Body of pancreas (tissue), 4 donors: ENCODE measurements around the gene MAFF. TPM values are rescaled to one million over a fixed set of nuclear protein-coding genes. Genes with fewer than 3 reads are reported as not detected.

Experiments used
- ATAC-seq: fragments of 150-250 bp; one replicate; pipeline ENCODE4 v1.9.1; 2016
- DNase-seq, 4 donors: peaks; one replicate each; pipeline ENCODE4 v3.0.0-alpha.2; 2019
- H3K27ac ChIP-seq, 4 donors: fragments of 200-600 bp; sonication (generic); 1 replicate in 3 of 4; 2 replicates in 1 of 4; pipeline versions ENCODE4 v1.5.1 to v1.6.1; 2016 to 2019; ENCODE audit warnings: mild to moderate bottlenecking in 1 of 4, mixed read lengths in 1 of 4, moderate library complexity in 1 of 4
- H3K27me3 ChIP-seq, 2 donors: fragments of 200-600 bp; sonication (generic); one replicate each; pipeline ENCODE4 v1.6.0; 2016; ENCODE audit warnings: mild to moderate bottlenecking in 1 of 2
- H3K36me3 ChIP-seq, 2 donors: fragments of 200-600 bp; sonication (generic); replicated peaks in 1 of 2; 2 replicates each; pipeline ENCODE4 v1.5.1; 2016; ENCODE audit warnings: low read depth in 2 of 2; ENCODE audit not compliant: insufficient read depth in 1 of 2
- H3K4me1 ChIP-seq: fragments of 200-600 bp; sonication (generic); one replicate; pipeline ENCODE4 v1.6.0; 2016
- H3K4me3 ChIP-seq, 2 donors: fragments of 200-600 bp; sonication (generic); 1 replicate in 1 of 2; 2 replicates in 1 of 2; pipeline ENCODE4 v1.5.1; 2016 to 2019
- H3K9me3 ChIP-seq, 3 donors: fragments of 200-600 bp; sonication (generic); 1 replicate in 2 of 3; 2 replicates in 1 of 3; pipeline ENCODE4 v1.5.1; 2016
- POLR2A ChIP-seq, 3 donors: fragments of 450-650 bp; IDR thresholded peaks; one replicate each; pipeline ENCODE4 v1.6.1; 2016; ENCODE audit warnings: antibody characterized with exemption in 3 of 3, mild to moderate bottlenecking in 2 of 3
- WGBS, 2 donors: methylation state at CpG; one replicate each; pipeline ENCODE4 v1.1.5; 2017; 5-methylcytosine and 5-hydroxymethylcytosine counted together
- intact Hi-C: fragments of 100-400 bp; cut with DNase I; formaldehyde crosslinking; loops from one replicate; pipeline ENCODE4 v1.15.1; 2023
- total RNA-seq, 2 donors: library from RNA; depleted of rRNA; stranded (reverse); fragments of >200 nt; gene quantifications; one replicate each; pipeline ENCODE4 v1.1.0, GENCODE V29; 2016
- TF ChIP-seq, protein P1 (sequence below), 7 experiments: fragments of 450-650 bp in 4 of 7; fragments of 200-600 bp in 3 of 7; sonication (generic) in 3 of 7; IDR thresholded peaks; one replicate each; pipeline ENCODE4 v1.5.1; 2016 to 2019; ENCODE audit warnings: antibody characterized with exemption in 7 of 7

The MAFF gene
- total RNA-seq, 2 donors from 2014 or later: 16.9 to 35.6 TPM

DNA sequence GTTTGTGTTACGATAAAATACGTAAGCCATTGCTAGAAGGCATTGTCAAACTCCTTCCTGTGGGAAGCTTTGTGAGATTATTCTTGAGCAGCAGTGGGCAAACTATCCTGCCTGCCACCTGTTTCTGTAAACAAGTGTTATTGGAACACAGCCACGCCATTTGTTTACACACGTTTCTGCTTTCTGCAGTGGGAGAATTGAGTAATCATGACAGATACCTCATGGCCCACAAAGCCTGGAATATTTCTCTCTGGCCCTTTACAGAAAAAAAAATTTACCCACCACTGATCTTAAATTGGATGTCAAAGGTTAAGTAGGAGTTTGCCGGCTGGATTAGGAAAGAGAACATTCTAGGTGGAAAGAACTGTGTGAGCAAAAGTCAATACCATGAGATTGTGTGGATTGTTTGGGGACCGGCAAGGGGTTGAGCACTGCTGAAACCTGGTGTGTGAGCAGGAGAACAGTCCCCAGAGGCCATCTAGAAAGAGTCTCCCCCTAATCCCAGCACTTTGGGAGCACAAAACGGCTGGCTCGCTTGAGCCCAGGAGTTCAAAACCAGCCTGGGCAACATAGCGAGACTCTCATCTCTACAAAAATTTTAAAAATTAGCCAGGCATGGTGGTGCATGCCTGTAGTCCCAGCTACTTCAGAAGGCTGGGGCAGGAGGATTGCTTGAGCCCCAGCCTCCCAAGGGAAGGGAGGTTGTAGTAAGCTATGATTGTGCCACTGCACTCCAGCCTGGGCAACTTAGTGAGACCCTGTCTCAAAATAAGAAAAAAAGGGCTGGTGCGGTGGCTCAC lies 14.2 kb upstream of the MAFF start:
- WGBS, 2 donors: 33 to 40% methylated on average over 9 to 10 of the region's 10 CpGs
- intact Hi-C loops: no loop called here
- no peaks in the 10 kb centered on the region for H3K9me3 ChIP-seq
- peaks cover 15% of the 10 kb centered on the region for H3K4me1 ChIP-seq
- DNase-seq: peak; percentile 60 to 89 (median 80)
- TF ChIP-seq POLR2A (IDR thresholded peaks at IDR 0.05): no peak
- TF ChIP-seq, protein P1, sequence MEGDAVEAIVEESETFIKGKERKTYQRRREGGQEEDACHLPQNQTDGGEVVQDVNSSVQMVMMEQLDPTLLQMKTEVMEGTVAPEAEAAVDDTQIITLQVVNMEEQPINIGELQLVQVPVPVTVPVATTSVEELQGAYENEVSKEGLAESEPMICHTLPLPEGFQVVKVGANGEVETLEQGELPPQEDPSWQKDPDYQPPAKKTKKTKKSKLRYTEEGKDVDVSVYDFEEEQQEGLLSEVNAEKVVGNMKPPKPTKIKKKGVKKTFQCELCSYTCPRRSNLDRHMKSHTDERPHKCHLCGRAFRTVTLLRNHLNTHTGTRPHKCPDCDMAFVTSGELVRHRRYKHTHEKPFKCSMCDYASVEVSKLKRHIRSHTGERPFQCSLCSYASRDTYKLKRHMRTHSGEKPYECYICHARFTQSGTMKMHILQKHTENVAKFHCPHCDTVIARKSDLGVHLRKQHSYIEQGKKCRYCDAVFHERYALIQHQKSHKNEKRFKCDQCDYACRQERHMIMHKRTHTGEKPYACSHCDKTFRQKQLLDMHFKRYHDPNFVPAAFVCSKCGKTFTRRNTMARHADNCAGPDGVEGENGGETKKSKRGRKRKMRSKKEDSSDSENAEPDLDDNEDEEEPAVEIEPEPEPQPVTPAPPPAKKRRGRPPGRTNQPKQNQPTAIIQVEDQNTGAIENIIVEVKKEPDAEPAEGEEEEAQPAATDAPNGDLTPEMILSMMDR (IDR thresholded peaks at IDR 0.05): no peak
- peak overlapping the region; percentile 40 to 85 (median 68) for H3K27ac ChIP-seq
- H3K4me3 ChIP-seq: no peak overlapping the region
- ATAC-seq: peak; percentile 90
- H3K36me3 ChIP-seq: no peaks in the 10 kb centered on the region
- no peaks in the 10 kb centered on the region for H3K27me3 ChIP-seq

DNA sequence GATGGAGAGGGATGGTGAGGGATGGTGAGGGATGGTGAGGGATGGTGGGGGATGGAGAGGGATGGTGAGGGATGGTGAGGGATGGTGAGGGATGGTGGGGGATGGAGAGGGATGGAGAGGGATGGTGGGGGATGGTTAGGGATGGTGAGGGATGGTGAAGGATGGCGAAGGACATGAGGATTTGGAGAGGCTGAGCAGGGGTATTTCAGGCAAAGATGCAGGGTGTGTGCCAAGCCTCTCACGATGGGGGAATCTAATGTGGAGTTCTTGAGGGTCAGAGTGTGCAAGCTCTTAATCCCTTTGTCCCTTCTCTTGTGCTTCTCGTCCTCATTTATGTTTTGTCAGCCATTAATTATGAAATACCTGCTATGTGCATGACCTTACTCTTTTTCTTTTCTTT lies 12.7 kb upstream of the MAFF start:
- DNase-seq (no peak), ATAC-seq (no peak)
- intact Hi-C loops: no loop called here
- WGBS, 2 donors: 59 to 66% methylated on average over 3 of the region's 3 CpGs
- Histone ChIP-seq H3K9me3 (no peaks in the 10 kb centered on the region), H3K4me3 (no peak overlapping the region), H3K27me3 (no peaks in the 10 kb centered on the region), H3K4me1 (peaks cover 22% of the 10 kb centered on the region), H3K27ac (no peak overlapping the region), H3K36me3 (no peaks in the 10 kb centered on the region)
- TF ChIP-seq POLR2A (IDR thresholded peaks at IDR 0.05): no peak
- TF ChIP-seq, protein P1 (IDR thresholded peaks at IDR 0.05): no peak

DNA sequence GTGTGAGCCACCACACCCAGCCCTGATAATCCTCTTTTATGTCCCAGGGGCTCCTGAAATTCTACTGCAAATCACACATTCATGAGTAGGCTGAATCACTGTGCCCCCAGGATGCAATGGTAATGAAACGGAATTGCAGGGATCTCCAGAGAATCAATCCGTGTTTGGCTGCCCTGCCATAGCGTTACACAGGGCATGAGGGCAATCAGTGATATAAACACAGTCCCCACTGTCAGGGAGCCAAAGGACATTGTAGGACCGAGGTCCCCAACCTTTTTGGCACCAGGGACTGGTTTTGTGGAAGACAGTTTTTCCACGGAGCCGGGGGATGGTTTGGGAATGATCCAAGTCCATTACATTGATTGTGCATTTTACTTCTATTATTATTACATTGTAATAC lies 11.2 kb upstream of the MAFF start:
- intact Hi-C loops: no loop called here
- no peak for ATAC-seq
- H3K9me3 ChIP-seq: no peaks in the 10 kb centered on the region
- no peaks in the 10 kb centered on the region for H3K27me3 ChIP-seq
- no peak for TF ChIP-seq POLR2A (IDR thresholded peaks at IDR 0.05)
- TF ChIP-seq, protein P1 (IDR thresholded peaks at IDR 0.05): no peak
- no peak for DNase-seq
- WGBS, 2 donors: 51 to 60% methylated on average over 6 of the region's 6 CpGs
- no peaks in the 10 kb centered on the region for H3K36me3 ChIP-seq
- H3K27ac ChIP-seq: no peak overlapping the region
- no peak overlapping the region for H3K4me3 ChIP-seq
- peaks cover 28% of the 10 kb centered on the region for H3K4me1 ChIP-seq

DNA sequence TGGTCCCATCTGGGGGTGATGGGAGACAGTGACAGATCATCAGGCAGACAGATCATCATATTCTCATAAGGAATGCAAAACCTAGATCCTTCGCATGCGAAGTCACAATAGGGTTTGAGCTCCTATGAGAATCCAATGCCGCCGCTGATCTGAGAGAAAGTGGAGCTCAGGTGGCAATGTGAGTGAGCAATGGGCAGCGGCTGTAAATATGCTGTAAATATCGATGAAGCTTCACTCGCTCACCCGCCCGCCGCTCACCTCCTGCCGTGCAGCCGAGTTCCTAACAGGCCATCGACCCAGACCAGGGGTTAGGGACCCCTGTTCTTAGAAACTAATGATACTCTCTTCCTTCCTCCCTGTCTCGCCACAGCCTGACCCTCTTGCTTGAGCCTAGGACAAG lies 10.7 kb upstream of the MAFF start:
- no peaks in the 10 kb centered on the region for H3K36me3 ChIP-seq
- ATAC-seq (no peak), DNase-seq (no peak)
- H3K27me3 ChIP-seq: no peaks in the 10 kb centered on the region
- TF ChIP-seq, protein P1 (IDR thresholded peaks at IDR 0.05): no peak
- TF ChIP-seq POLR2A (IDR thresholded peaks at IDR 0.05): no peak
- H3K4me3 ChIP-seq: no peak overlapping the region
- no peaks in the 10 kb centered on the region for H3K9me3 ChIP-seq
- 82 to 88% methylated on average over 13 to 14 of the region's 14 CpGs for WGBS, 2 donors
- H3K27ac ChIP-seq: no peak overlapping the region
- peaks cover 28% of the 10 kb centered on the region for H3K4me1 ChIP-seq
- intact Hi-C loops: no loop called here
